Lower leg skin (tissue), 4 donors: Measurements from ENCODE around the gene KIAA1614. TPM values are rescaled to one million over a fixed set of nuclear protein-coding genes. Genes with fewer than 3 reads are reported as not detected.

Experiments used
- DNase-seq, 2 donors: peaks; one replicate each; pipeline ENCODE4 v3.0.0-alpha.2; 2019; ENCODE audit warnings: low spot score in 2 of 2
- H3K4me3 ChIP-seq: fragments of 200-600 bp; sonication (generic); 2 replicates; pipeline ENCODE4 v1.5.1; 2017; ENCODE audit warnings: mild to moderate bottlenecking, low read depth; ENCODE audit not compliant: poor library complexity, severe bottlenecking
- POLR2A ChIP-seq, 2 donors: fragments of 450-650 bp; IDR thresholded peaks; one replicate each; pipeline ENCODE4 v1.6.1; 2016 to 2017; ENCODE audit warnings: antibody characterized with exemption in 2 of 2, mild to moderate bottlenecking in 1 of 2, moderate library complexity in 1 of 2
- WGBS, 2 donors: methylation state at CpG; one replicate each; pipeline ENCODE4 v1.1.5; 2018; 5-methylcytosine and 5-hydroxymethylcytosine counted together
- intact Hi-C: fragments of 100-400 bp; cut with DNase I; formaldehyde crosslinking; loops from one replicate; pipeline ENCODE4 v1.15.0; 2023; ENCODE audit warnings: low total_unique reads
- total RNA-seq, 4 donors: library from RNA; depleted of rRNA; stranded (reverse); fragments of >200 nt; gene quantifications; one replicate each; pipeline ENCODE4 v1.1.0, GENCODE V29; 2016
- TF ChIP-seq, protein P1 (sequence below), 3 donors: fragments of 450-650 bp; IDR thresholded peaks; one replicate each; pipeline ENCODE4 v1.5.1; 2016; ENCODE audit warnings: antibody characterized with exemption in 3 of 3, mild to moderate bottlenecking in 3 of 3, moderate library complexity in 2 of 3

KIAA1614 gene
- total RNA-seq, 4 donors from 2014 or later, result 1.0 to 8.5 (median 3.5) TPM

DNA sequence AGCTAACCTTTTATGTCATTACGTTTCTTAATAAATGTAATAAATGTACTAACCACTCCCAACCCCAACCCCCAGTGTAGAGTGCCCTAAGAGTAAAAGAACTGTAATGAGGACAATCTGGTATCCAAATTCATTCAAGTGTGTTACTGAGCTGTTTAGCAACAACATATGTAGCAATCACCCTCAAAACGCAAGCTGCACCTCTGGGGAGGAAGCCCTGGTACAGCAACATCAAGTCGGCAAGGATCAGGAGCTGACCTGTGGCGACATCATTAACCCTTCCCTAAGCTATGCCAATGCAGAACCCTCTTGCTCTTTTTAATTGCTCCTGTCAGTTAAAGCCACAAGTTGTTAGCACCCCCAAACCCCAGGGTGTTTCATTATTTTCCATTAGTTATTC lies 62.9 kb downstream of the KIAA1614 start:
- no peak for TF ChIP-seq POLR2A (IDR thresholded peaks at IDR 0.05)
- TF ChIP-seq, protein P1, sequence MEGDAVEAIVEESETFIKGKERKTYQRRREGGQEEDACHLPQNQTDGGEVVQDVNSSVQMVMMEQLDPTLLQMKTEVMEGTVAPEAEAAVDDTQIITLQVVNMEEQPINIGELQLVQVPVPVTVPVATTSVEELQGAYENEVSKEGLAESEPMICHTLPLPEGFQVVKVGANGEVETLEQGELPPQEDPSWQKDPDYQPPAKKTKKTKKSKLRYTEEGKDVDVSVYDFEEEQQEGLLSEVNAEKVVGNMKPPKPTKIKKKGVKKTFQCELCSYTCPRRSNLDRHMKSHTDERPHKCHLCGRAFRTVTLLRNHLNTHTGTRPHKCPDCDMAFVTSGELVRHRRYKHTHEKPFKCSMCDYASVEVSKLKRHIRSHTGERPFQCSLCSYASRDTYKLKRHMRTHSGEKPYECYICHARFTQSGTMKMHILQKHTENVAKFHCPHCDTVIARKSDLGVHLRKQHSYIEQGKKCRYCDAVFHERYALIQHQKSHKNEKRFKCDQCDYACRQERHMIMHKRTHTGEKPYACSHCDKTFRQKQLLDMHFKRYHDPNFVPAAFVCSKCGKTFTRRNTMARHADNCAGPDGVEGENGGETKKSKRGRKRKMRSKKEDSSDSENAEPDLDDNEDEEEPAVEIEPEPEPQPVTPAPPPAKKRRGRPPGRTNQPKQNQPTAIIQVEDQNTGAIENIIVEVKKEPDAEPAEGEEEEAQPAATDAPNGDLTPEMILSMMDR (IDR thresholded peaks at IDR 0.05), result no peak
- intact Hi-C loops, result no loop called here
- no peak overlapping the region for H3K4me3 ChIP-seq
- WGBS, 2 donors, result 51 to 59% methylated on average over 4 of the region's 4 CpGs
- no peak for DNase-seq

DNA sequence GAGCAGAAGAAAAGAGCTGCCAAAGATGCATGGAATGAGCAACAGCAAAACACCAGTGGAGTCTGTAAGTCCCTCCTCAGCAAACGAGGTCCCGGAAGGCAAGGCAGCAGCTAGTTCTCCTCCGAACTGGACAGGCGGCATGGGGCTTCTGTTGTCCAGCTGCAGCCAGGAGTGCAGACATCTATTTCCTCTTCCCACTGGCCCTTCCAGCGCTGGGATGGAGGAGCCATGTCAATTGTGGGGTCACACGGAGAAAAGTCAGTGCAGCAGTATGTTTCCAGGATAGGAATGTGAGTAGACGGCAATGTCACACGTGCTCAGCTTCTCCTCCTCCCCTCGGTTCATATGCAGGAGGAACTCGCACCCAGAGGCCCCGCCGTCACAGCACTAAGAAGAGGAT lies 63.5 kb downstream of the KIAA1614 start:
- intact Hi-C loops, result no loop called here
- H3K4me3 ChIP-seq, result no peak overlapping the region
- DNase-seq, result no peak
- 87 to 90% methylated on average over 12 of the region's 12 CpGs for WGBS, 2 donors
- TF ChIP-seq, protein P1 (IDR thresholded peaks at IDR 0.05), result no peak
- no peak for TF ChIP-seq POLR2A (IDR thresholded peaks at IDR 0.05)

DNA sequence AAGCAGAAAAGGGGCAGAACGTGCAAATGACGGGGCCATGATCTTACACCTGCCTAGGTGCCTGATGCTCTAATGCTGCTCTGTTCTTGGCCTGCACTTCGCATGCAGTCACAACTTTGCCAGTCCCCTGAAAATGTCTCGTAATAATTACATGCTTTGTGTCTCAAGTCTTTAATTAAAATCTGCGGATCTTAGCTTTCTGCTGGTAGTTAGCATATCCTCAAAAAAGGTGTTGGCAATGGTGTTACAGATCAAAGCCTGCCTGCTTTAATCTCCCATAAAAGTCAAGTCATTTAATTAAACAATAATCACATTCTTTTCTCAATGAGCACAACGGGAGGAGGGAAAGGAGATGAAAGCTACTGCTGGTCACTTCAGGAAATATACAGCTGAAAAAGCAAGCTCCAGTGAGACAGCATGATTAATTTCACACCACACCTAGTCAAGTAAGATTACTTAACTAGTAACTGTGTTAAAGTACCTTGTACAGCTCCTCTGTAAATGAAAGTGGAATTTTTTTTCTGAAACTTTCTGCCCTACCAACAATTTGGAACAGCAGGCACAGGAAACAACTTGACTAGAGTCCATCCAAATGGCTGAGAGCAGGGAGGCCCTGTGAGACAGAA lies 64.1 kb downstream of the KIAA1614 start:
- no peak for DNase-seq
- TF ChIP-seq, protein P1 (IDR thresholded peaks at IDR 0.05), result no peak
- no peak for TF ChIP-seq POLR2A (IDR thresholded peaks at IDR 0.05)
- H3K4me3 ChIP-seq, result no peak overlapping the region
- WGBS, 2 donors, result 84% methylated on average over 6 of the region's 6 CpGs
- intact Hi-C loops, result no loop called here

DNA sequence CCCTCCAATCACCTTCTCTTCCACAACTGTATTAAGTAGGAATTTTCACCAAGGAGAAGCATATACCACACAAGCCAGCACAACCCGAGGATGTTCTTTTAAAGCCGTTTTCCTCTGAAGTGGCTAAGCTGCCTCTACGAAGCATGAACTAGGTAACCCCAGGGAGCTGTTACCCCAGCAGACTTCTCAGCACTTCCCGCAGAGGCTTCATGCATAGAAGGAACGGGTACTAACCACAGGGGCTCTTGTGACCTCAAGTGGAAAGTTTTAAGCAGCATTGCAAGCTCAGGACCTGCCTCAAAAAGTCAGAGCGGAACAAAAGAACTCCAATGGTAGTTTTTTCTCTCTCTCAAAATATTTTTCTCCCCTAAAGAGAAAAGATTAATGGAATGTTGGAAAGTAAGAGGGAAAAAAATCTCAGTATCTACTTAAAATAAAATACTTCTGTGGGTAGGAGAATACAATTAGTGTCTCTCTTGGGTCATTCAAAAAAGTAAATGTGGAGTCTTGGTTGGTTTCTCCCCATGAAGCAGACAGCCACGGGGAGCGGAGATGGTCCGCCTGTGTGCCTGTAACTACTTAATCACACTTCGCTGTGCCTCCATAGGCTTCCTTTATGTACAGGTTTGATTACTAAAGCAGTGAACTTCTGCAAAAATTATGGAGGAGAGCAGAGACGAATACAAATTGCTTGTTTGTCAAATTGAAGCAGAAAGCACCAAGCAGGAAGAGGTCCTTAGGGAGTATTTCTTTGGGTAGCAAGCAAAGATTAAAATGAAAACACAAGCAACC lies 69.1 kb downstream of the KIAA1614 start:
- DNase-seq, result no peak
- intact Hi-C loops, result no loop called here
- TF ChIP-seq, protein P1 (IDR thresholded peaks at IDR 0.05), result no peak
- no peak for TF ChIP-seq POLR2A (IDR thresholded peaks at IDR 0.05)
- 79 to 83% methylated on average over 11 of the region's 11 CpGs for WGBS, 2 donors
- H3K4me3 ChIP-seq, result no peak overlapping the region

DNA sequence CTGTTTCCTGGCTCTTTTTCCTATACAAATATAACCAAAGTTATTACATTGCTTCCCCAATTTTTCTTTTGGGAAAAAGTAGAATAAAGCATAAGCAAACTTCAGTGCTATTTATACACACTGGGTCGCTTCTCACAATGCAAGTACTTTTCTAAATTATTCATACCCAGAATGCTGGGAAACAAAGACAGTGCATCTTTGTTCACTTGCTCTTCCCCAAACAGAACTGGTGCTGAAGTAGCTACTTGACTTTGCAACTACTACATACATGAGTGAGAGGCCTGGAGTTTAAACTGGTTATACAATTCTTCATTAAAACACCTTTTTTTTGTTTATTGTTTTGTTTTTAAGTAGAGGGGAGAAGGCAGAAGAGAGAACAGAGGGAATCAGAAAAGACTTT lies 69.7 kb downstream of the KIAA1614 start:
- intact Hi-C loops, result no loop called here
- 84 to 89% methylated on average over 1 of the region's 1 CpG for WGBS, 2 donors
- DNase-seq, result no peak
- no peak for TF ChIP-seq POLR2A (IDR thresholded peaks at IDR 0.05)
- TF ChIP-seq, protein P1 (IDR thresholded peaks at IDR 0.05), result no peak
- no peak overlapping the region for H3K4me3 ChIP-seq
